HEK293 (cell line): ENCODE results near the gene CCL18.
"Not testable (repeated sequence)": the region's sequence is repeated elsewhere in the genome, so short reads cannot be mapped to it uniquely, and the experiment has no call there.

Experiments used
- CTCF ChIA-PET: fragments of 350-600 bp; formaldehyde crosslinking; extraction: SDS; loops from one replicate; lab custom pipeline; 2021; ENCODE audit warnings: antibody characterized with exemption; lab: Yijun Ruan, JAX
- POLR2A ChIA-PET: fragments of 300-600 bp; formaldehyde crosslinking; extraction: SDS; loops from one replicate; lab custom pipeline; 2020; ENCODE audit warnings: antibody characterized with exemption, inconsistent platforms; lab: Yijun Ruan, JAX
- H3K27ac ChIP-seq: fragments of 200-500 bp; sonication (Bioruptor generic); 2 replicates; pipeline ENCODE4 v1.5.1; 2014; ENCODE audit warnings: low read depth, low read length, control low read depth, inconsistent platforms; ENCODE audit errors: extremely low read depth
- H3K36me3 ChIP-seq, 2 experiments: fragments of 200-500 bp in 1 of 2; sonication (Bioruptor generic) in 1 of 2; 1 replicate in 1 of 2; 2 replicates in 1 of 2; pipeline ENCODE4 v1.5.1; 2014 to 2017; ENCODE audit warnings: inconsistent platforms in 2 of 2, low read length in 2 of 2; ENCODE audit not compliant: control insufficient read depth in 2 of 2, insufficient read depth in 1 of 2
- H3K4me1 ChIP-seq: fragments of 200-500 bp; sonication (Bioruptor generic); 2 replicates; pipeline ENCODE4 v1.5.1; 2014; ENCODE audit warnings: mild to moderate bottlenecking, low read length, inconsistent platforms; ENCODE audit not compliant: control insufficient read depth, insufficient read depth
- H3K4me3 ChIP-seq: 2 replicates; pipeline ENCODE4 v1.5.1; 2011; ENCODE audit warnings: low read depth, mild to moderate bottlenecking, control low read depth, low read length, moderate library complexity
- H3K9me3 ChIP-seq: fragments of 200-500 bp; sonication (Bioruptor generic); 2 replicates; pipeline ENCODE4 v1.5.1; 2014; ENCODE audit warnings: low read depth, low read length, inconsistent platforms; ENCODE audit not compliant: control insufficient read depth, insufficient read depth
- HOXD13 ChIP-seq: sonication (generic); formaldehyde crosslinking; IDR thresholded peaks from 2 replicates; pipeline ENCODE4 v1.8.0; 2022; ENCODE audit warnings: missing genetic modification reagents, borderline replicate concordance
- MYNN ChIP-seq: fragments of 450-650 bp; formaldehyde crosslinking; IDR thresholded peaks from 2 replicates; pipeline ENCODE4 v1.5.1; 2016; ENCODE audit warnings: missing biosample characterization, missing genetic modification characterization, borderline replicate concordance
- OSR2 ChIP-seq: fragments of 450-650 bp; formaldehyde crosslinking; IDR thresholded peaks from 2 replicates; pipeline ENCODE4 v1.5.1; 2016; ENCODE audit warnings: missing biosample characterization, missing genetic modification characterization
- SCRT2 ChIP-seq: fragments of 450-650 bp; formaldehyde crosslinking; IDR thresholded peaks from 2 replicates; pipeline ENCODE4 v1.5.1; 2016; ENCODE audit warnings: missing biosample characterization, missing genetic modification characterization
- SP7 ChIP-seq: fragments of 450-650 bp; formaldehyde crosslinking; IDR thresholded peaks from 2 replicates; pipeline ENCODE4 v1.5.1; 2016; ENCODE audit warnings: missing biosample characterization, missing genetic modification characterization
- ZEB2 ChIP-seq: fragments of 450-650 bp; formaldehyde crosslinking; IDR thresholded peaks from 2 replicates; pipeline ENCODE4 v1.5.1; 2016; ENCODE audit warnings: missing biosample characterization, missing genetic modification characterization
- ZFHX2 ChIP-seq: fragments of 450-650 bp; formaldehyde crosslinking; conservative IDR thresholded peaks from 2 replicates; pipeline ENCODE4 v1.5.1; 2016; ENCODE audit warnings: missing biosample characterization, missing genetic modification characterization
- ZNF132 ChIP-seq: fragments of 450-650 bp; formaldehyde crosslinking; IDR thresholded peaks from 2 replicates; pipeline ENCODE4 v1.5.1; 2017; ENCODE audit warnings: missing biosample characterization, missing genetic modification characterization, borderline replicate concordance
- ZNF138 ChIP-seq: fragments of 450-650 bp; formaldehyde crosslinking; IDR thresholded peaks from 2 replicates; pipeline ENCODE4 v1.5.1; 2016; ENCODE audit warnings: missing biosample characterization, missing genetic modification characterization, borderline replicate concordance
- ZNF175 ChIP-seq: fragments of 450-650 bp; formaldehyde crosslinking; IDR thresholded peaks from 2 replicates; pipeline ENCODE4 v1.5.1; 2016; ENCODE audit warnings: missing biosample characterization, missing genetic modification characterization
- ZNF19 ChIP-seq: fragments of 450-650 bp; formaldehyde crosslinking; IDR thresholded peaks from 2 replicates; pipeline ENCODE4; 2016; ENCODE audit warnings: missing biosample characterization, missing genetic modification characterization, low read depth
- ZNF211 ChIP-seq: fragments of 450-650 bp; formaldehyde crosslinking; IDR thresholded peaks from 2 replicates; pipeline ENCODE4 v1.5.1; 2016; ENCODE audit warnings: low read depth, missing biosample characterization, missing genetic modification characterization
- ZNF23 ChIP-seq: fragments of 450-650 bp; formaldehyde crosslinking; IDR thresholded peaks from 2 replicates; pipeline ENCODE4 v1.5.1; 2016; ENCODE audit warnings: missing biosample characterization, missing genetic modification characterization, borderline replicate concordance
- ZNF248 ChIP-seq: fragments of 450-650 bp; formaldehyde crosslinking; IDR thresholded peaks from 2 replicates; pipeline ENCODE4 v1.5.1; 2017; ENCODE audit warnings: missing biosample characterization, missing genetic modification characterization
- ZNF302 ChIP-seq: fragments of 450-650 bp; formaldehyde crosslinking; IDR thresholded peaks from 2 replicates; pipeline ENCODE4 v1.5.1; 2016; ENCODE audit warnings: missing biosample characterization, missing genetic modification characterization, low read depth
- ZNF416 ChIP-seq: fragments of 450-650 bp; formaldehyde crosslinking; IDR thresholded peaks from 2 replicates; pipeline ENCODE4 v1.5.1; 2016; ENCODE audit warnings: missing biosample characterization, missing genetic modification characterization
- ZNF510 ChIP-seq: fragments of 450-650 bp; formaldehyde crosslinking; IDR thresholded peaks from 2 replicates; pipeline ENCODE4 v1.5.1; 2018; ENCODE audit warnings: mild to moderate bottlenecking, missing genetic modification characterization, missing biosample characterization; ENCODE audit not compliant: insufficient replicate concordance
- ZNF792 ChIP-seq: fragments of 450-650 bp; formaldehyde crosslinking; IDR thresholded peaks from 2 replicates; pipeline ENCODE4 v1.5.1; 2016; ENCODE audit warnings: missing biosample characterization, missing genetic modification characterization
- ZNF830 ChIP-seq: fragments of 450-650 bp; IDR thresholded peaks from 2 replicates; pipeline ENCODE4 v1.5.0; 2018; ENCODE audit warnings: missing biosample characterization, missing genetic modification characterization, low read depth, mild to moderate bottlenecking, moderate library complexity
- ZSCAN23 ChIP-seq: fragments of 450-650 bp; formaldehyde crosslinking; IDR thresholded peaks from 2 replicates; pipeline ENCODE4 v1.5.1; 2016; ENCODE audit warnings: missing biosample characterization, missing genetic modification characterization
- TF ChIP-seq, protein P1 (sequence below): fragments of 450-650 bp; formaldehyde crosslinking; IDR thresholded peaks from 2 replicates; pipeline ENCODE4 v1.5.1; 2016; ENCODE audit warnings: missing biosample characterization, missing genetic modification characterization
- TF ChIP-seq, protein P2 (sequence below): fragments of 450-650 bp; formaldehyde crosslinking; IDR thresholded peaks from 2 replicates; pipeline ENCODE4 v1.5.1; 2016; ENCODE audit warnings: missing biosample characterization, missing genetic modification characterization, low read depth
- TF ChIP-seq, protein P3 (sequence below): fragments of 450-650 bp; formaldehyde crosslinking; IDR thresholded peaks from 2 replicates; pipeline ENCODE4 v1.5.1; 2016; ENCODE audit warnings: missing biosample characterization, missing genetic modification characterization, low read depth
- TF ChIP-seq, protein P4 (sequence below): fragments of 450-650 bp; formaldehyde crosslinking; IDR thresholded peaks from 2 replicates; pipeline ENCODE4 v1.5.1; 2017; ENCODE audit warnings: missing biosample characterization, missing genetic modification characterization

The CCL18 gene

DNA sequence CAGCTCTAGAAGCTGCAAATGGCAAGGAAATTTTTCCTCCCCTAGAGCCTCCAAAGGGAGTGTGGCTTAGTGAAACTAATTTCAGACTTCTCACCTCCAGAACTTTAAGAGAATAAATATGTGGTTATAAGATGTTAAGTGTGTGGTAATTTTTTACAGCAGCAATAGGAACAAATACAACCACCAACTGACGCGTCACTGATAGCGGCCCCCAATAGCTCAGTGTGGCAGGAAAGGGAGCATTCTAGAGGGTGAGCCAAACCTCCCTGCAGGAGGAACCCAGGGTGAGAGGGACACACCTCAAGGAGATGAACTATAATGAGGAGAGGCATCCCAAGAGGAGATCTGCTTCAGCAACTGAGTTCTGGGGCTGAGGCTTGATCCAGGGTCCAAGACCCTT lies 43.6 kb downstream of the CCL18 start:
- H3K9me3 ChIP-seq, result no peaks in the 10 kb centered on the region
- no peak overlapping the region for H3K4me3 ChIP-seq
- ChIA-PET POLR2A (no interaction called here), CTCF (interaction anchor here (0.7 to 1.5 kb wide), 2 partner anchors 15 to 35 kb away, joined by 3 to 4 read pairs; no protein-coding TSS in a partner anchor)
- H3K27ac ChIP-seq, result no peak overlapping the region
- no peaks in the 10 kb centered on the region for H3K4me1 ChIP-seq
- TF ChIP-seq ZNF416 (no peak), ZFHX2 (no peak), ZNF248 (no peak), ZNF138 (no peak), SP7 (tag by site-specific recombination) (no peak), ZEB2 (tag by site-specific recombination) (no peak), ZNF792 (tag by site-specific recombination) (no peak), HOXD13 (CRISPR knock-in tag) (no peak), ZNF23 (tag by site-specific recombination) (no peak)
- no peaks in the 10 kb centered on the region for H3K36me3 ChIP-seq

DNA sequence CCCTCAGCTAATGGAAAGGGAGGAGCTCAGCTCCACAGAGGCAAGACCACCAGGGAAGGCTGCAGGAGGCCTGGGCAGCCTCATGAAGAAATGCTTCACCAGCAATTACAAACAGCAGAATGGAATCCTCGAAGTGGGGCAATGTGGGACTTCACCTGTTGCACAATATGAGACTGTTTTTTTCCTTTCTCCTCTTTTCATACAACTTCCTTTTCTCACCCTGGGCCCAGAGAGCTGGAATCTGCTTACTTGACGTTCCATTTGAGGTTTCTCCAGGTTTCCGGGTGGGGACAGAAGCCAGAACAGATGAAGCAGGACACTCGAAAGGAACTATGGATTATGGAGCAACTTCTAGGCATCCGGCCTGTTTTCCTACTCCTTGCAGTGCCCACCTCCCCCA lies 44.2 kb downstream of the CCL18 start:
- POLR2A ChIA-PET, H3K27ac ChIP-seq, H3K4me3 ChIP-seq, CTCF ChIA-PET, H3K4me1 ChIP-seq, H3K36me3 ChIP-seq, H3K9me3 ChIP-seq: not testable (repeated sequence)
- peak; percentile 76 for TF ChIP-seq SCRT2

DNA sequence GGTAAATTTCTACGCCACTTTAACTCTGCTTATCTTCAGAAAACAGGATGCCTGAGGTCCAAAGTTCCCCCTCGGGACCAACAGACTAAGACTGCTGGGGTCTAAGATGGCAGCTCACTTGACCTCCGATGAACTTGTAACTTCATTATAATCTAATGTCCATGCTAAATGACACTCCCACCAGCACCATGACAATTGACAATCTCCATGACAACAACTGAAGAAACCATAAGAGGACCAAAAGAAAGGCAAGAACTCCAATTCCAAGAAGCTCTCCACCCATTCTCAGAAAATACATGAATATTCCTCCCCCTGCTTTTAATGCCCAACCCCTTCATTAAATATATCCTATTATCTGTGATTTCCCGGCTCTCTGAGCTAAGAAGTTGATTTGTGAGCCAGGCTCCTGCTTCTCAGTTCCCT lies 47.0 kb downstream of the CCL18 start:
- Histone ChIP-seq H3K4me1 (no peaks in the 10 kb centered on the region), H3K4me3 (no peak overlapping the region), H3K27ac (no peak overlapping the region), H3K9me3 (no peaks in the 10 kb centered on the region), H3K36me3 (no peaks in the 10 kb centered on the region)
- CTCF ChIA-PET, result interaction anchor here (0.6 to 3.8 kb wide), 8 partner anchors 26 to 815 kb away, joined by 3 to 41 read pairs (median 6); no protein-coding TSS in a partner anchor
- POLR2A ChIA-PET, result no interaction called here
- TF ChIP-seq ZNF132 (tag by site-specific recombination), result no peak
- TF ChIP-seq, protein P1, sequence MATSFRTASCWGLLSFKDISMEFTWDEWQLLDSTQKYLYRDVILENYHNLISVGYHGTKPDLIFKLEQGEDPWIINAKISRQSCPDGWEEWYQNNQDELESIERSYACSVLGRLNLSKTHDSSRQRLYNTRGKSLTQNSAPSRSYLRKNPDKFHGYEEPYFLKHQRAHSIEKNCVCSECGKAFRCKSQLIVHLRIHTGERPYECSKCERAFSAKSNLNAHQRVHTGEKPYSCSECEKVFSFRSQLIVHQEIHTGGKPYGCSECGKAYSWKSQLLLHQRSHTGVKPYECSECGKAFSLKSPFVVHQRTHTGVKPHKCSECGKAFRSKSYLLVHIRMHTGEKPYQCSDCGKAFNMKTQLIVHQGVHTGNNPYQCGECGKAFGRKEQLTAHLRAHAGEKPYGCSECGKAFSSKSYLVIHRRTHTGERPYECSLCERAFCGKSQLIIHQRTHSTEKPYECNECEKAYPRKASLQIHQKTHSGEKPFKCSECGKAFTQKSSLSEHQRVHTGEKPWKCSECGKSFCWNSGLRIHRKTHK, result no peak
- no peak for TF ChIP-seq ZNF211
- TF ChIP-seq, protein P2, sequence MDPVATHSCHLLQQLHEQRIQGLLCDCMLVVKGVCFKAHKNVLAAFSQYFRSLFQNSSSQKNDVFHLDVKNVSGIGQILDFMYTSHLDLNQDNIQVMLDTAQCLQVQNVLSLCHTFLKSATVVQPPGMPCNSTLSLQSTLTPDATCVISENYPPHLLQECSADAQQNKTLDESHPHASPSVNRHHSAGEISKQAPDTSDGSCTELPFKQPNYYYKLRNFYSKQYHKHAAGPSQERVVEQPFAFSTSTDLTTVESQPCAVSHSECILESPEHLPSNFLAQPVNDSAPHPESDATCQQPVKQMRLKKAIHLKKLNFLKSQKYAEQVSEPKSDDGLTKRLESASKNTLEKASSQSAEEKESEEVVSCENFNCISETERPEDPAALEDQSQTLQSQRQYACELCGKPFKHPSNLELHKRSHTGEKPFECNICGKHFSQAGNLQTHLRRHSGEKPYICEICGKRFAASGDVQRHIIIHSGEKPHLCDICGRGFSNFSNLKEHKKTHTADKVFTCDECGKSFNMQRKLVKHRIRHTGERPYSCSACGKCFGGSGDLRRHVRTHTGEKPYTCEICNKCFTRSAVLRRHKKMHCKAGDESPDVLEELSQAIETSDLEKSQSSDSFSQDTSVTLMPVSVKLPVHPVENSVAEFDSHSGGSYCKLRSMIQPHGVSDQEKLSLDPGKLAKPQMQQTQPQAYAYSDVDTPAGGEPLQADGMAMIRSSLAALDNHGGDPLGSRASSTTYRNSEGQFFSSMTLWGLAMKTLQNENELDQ, result no peak
- TF ChIP-seq ZNF510, result no peak
- TF ChIP-seq, protein P3, sequence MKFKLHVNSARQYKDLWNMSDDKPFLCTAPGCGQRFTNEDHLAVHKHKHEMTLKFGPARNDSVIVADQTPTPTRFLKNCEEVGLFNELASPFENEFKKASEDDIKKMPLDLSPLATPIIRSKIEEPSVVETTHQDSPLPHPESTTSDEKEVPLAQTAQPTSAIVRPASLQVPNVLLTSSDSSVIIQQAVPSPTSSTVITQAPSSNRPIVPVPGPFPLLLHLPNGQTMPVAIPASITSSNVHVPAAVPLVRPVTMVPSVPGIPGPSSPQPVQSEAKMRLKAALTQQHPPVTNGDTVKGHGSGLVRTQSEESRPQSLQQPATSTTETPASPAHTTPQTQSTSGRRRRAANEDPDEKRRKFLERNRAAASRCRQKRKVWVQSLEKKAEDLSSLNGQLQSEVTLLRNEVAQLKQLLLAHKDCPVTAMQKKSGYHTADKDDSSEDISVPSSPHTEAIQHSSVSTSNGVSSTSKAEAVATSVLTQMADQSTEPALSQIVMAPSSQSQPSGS (tag by site-specific recombination), result no peak
- TF ChIP-seq ZNF302, result no peak
- TF ChIP-seq OSR2 (tag by site-specific recombination), result no peak
- TF ChIP-seq, protein P4, sequence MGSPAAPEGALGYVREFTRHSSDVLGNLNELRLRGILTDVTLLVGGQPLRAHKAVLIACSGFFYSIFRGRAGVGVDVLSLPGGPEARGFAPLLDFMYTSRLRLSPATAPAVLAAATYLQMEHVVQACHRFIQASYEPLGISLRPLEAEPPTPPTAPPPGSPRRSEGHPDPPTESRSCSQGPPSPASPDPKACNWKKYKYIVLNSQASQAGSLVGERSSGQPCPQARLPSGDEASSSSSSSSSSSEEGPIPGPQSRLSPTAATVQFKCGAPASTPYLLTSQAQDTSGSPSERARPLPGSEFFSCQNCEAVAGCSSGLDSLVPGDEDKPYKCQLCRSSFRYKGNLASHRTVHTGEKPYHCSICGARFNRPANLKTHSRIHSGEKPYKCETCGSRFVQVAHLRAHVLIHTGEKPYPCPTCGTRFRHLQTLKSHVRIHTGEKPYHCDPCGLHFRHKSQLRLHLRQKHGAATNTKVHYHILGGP, result no peak
- TF ChIP-seq ZNF175 (tag by site-specific recombination), result no peak
- no peak for TF ChIP-seq ZNF19
- TF ChIP-seq ZSCAN23 (tag by site-specific recombination), result no peak
- TF ChIP-seq ZNF830 (tag by site-specific recombination), result no peak
- TF ChIP-seq MYNN (tag by site-specific recombination), result no peak
